ENCODE data around the gene PRXL2A. TPM values are rescaled to one million over a fixed set of nuclear protein-coding genes. Genes with fewer than 3 reads are reported as not detected.

PRXL2A gene
- total and polyA plus RNA-seq, 2 of the 4 experiments (the other 2 are of a cell fraction): 0.90 to 0.92 TPM

DNA sequence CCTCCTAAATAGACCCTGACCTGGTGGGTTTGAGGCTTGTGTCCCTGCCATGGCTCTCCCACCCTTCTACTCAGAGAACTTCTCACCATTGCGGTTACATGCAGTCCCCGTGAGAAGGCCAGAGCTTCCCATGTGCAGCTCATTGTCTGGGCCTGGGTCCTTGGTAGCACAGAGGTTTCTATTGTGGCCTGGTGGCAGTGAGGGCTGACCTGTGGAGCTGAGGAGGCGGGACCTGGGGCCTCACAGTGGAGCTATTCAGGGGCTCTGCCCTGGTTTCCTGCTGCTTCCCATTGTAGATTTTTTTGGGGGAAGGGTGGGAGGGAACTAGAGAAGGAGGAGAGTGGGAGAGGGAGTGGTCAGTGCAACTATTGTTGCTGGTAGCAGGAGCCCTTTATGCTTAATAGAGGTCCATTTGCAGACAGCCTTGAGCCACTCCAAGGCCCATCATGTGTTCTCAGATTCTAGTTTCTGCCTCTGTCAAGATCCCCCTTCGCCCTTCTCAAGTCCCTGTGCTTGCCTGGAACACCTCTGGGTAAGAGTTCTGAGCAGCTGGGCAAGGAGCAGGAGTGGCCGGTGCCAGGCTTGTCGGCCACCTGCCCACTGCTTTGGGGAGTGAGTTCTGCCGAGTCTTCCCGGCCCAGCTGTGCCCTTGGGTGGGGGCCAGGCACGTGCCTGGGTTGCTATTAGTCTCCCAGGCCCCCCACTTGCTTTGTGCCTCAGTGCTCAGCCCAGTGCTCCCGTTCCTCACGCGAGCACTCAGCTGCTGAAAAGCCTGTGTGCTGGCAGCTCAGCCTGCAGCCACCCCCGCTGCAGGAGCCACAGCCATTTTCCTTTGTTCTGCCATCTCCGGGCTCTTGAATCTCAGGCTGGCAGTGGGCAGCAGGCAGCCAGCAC lies 56.5 kb downstream of the PRXL2A start:
- peak overlapping the region; percentile 30 for H3K18ac ChIP-seq (ENCODE audit: low read depth, low read length)
- H3K4me1 ChIP-seq (ENCODE audit: control insufficient read depth, insufficient read depth, low read length): peaks cover 41% of the 10 kb centered on the region
- H3K9ac ChIP-seq (ENCODE audit: low read depth, low read length): peak overlapping the region; percentile 25; the same call in 1 of the 2 replicates
- CTCF ChIA-PET: interaction anchor here (0.6 to 5.1 kb wide), 2 partner anchors 41 to 997 kb away, joined by 3 to 26 read pairs; no protein-coding TSS in a partner anchor
- no peaks in the 10 kb centered on the region for H3K9me3 ChIP-seq (ENCODE audit: control insufficient read depth, insufficient read depth, low read length)
- peak overlapping the region; percentile 60 to 74; a peak in 3 of 4 replicates for H4K8ac ChIP-seq (ENCODE audit: low read depth in 2 of 2, low read length in 2 of 2)
- peak overlapping the region; percentile 57; the same call in 1 of the 2 replicates for H2BK120ac ChIP-seq (ENCODE audit: low read depth, low read length)
- H3K4me3 ChIP-seq (ENCODE audit: insufficient read depth, low read depth, low read length): no peak overlapping the region
- peaks cover 47% of the 10 kb centered on the region for H4K20me1 ChIP-seq (ENCODE audit: insufficient read depth, low read length)
- H2BK20ac ChIP-seq (ENCODE audit: low read depth, low read length): peak overlapping the region; percentile 6; the same call in 1 of the 2 replicates
- DNase-seq: peak; percentile 45
- H3K79me1 ChIP-seq (ENCODE audit: low read depth in 1 of 2, low read length in 2 of 2): peaks cover 10 to 91% of the 10 kb centered on the region in 2 experiments
- peak overlapping the region; percentile 81 for H2AK5ac ChIP-seq (ENCODE audit: low read depth, low read length)
- POLR2A ChIA-PET (ENCODE audit: unreplicated experiment): interaction anchor here (0.5 kb wide), 1 partner anchor 93 kb away, joined by 6 read pairs; no protein-coding TSS in a partner anchor
- H2AK9ac ChIP-seq (replicated peaks; ENCODE audit: low read depth, low read length, poor library complexity): peak overlapping the region; percentile 81
- no peak overlapping the region for H3K56ac ChIP-seq (ENCODE audit: extremely low read depth, insufficient read depth, low read length)
- H3K23ac ChIP-seq (ENCODE audit: low read depth, low read length): peak overlapping the region; percentile 64; the same call in 1 of the 2 replicates
- intact Hi-C loops (cut with micrococcal nuclease): loop anchor here (5.0 kb wide), 1 partner anchor 32 kb away; no protein-coding TSS in a partner anchor
- peak overlapping the region; percentile 79; the same call in 1 of the 3 replicates for H2BK15ac ChIP-seq (ENCODE audit: low read depth, low read length)
- peak overlapping the region; percentile 69; the same call in 1 of the 2 replicates for H4K91ac ChIP-seq (ENCODE audit: insufficient read depth, low read depth, low read length)
- peak; percentile 83 for TF ChIP-seq BHLHE40 (IDR thresholded peaks at IDR 0.05; ENCODE audit: low read depth, low read length)
- no peak for TF ChIP-seq FOS (IDR thresholded peaks at IDR 0.05; ENCODE audit: low read depth, low read length)
- H3K4ac ChIP-seq (ENCODE audit: low read depth, low read length): peak overlapping the region; percentile 79
- H3K36me3 ChIP-seq (ENCODE audit: control insufficient read depth, insufficient read depth, low read length): no peaks in the 10 kb centered on the region; the same call in 1 of the 2 replicates
- peak overlapping the region; percentile 31; the same call in 1 of the 2 replicates for H3K4me2 ChIP-seq (ENCODE audit: low read depth, low read length)
- 10% methylated on average over 2 of the region's 14 CpGs; no CpG with 5 or more reads in 1 of the 2 experiments for WGBS, 2 experiments (ENCODE audit: extremely low coverage in 2 of 2, insufficient read length in 1 of 2)
- BruUV-seq (replicated peaks): no TSS peak
- peak overlapping the region; percentile 64 for H2AFZ ChIP-seq (replicated peaks; ENCODE audit: low read length, poor library complexity)
- ATAC-seq (ENCODE audit: low read depth): peak; percentile 24; the same call in 1 of the 2 replicates
- peaks cover 31% of the 10 kb centered on the region for H3K9me1 ChIP-seq (ENCODE audit: insufficient read depth, low read length)
- dilution Hi-C loops (cut with HindIII; ENCODE audit: low sequenced_read_pairs, unreplicated experiment): no loop called here
- peak overlapping the region; percentile 60 for H3K14ac ChIP-seq (replicated peaks; ENCODE audit: low read depth, low read length)
- H3K27me3 ChIP-seq (ENCODE audit: control insufficient read depth, insufficient read depth, low read length): no peaks in the 10 kb centered on the region
- peak overlapping the region; percentile 51 for H2BK5ac ChIP-seq (ENCODE audit: low read depth, low read length, poor library complexity, severe bottlenecking)
- in situ Hi-C loops (cut with MboI; ENCODE audit: low sequenced_read_pairs): loop anchor here (25.0 kb wide), 1 partner anchor 303 kb away; no protein-coding TSS in a partner anchor
- H3K27ac ChIP-seq (ENCODE audit: insufficient read depth, low read length): peak overlapping the region; percentile 55; the same call in 1 of the 2 replicates
- peak overlapping the region; percentile 74 for H4K5ac ChIP-seq (ENCODE audit: low read depth, low read length)

All from IMR-90 (cell line).